Adrenal gland (tissue), 5 donors: ENCODE measurements around the gene DPM3.

Experiments used
- POLR2A ChIP-seq, 2 donors: fragments of 450-650 bp; IDR thresholded peaks; one replicate each; pipeline ENCODE4 v1.6.1; 2017; ENCODE audit warnings: antibody characterized with exemption in 2 of 2, mild to moderate bottlenecking in 2 of 2, moderate library complexity in 1 of 2
- TF ChIP-seq, protein P1 (sequence below), 6 experiments: fragments of 450-650 bp in 4 of 6; fragments of 200-600 bp in 2 of 6; sonication (generic) in 1 of 6; IDR thresholded peaks; 1 replicate in 5 of 6; 2 replicates in 1 of 6; pipeline versions ENCODE4 v1.5.1 to v1.8.0; 2016 to 2021; ENCODE audit warnings: antibody characterized with exemption in 6 of 6, mild to moderate bottlenecking in 2 of 6, moderate library complexity in 1 of 6
- donor health status: DM: no; HTN: no; CAD: no.

DNA sequence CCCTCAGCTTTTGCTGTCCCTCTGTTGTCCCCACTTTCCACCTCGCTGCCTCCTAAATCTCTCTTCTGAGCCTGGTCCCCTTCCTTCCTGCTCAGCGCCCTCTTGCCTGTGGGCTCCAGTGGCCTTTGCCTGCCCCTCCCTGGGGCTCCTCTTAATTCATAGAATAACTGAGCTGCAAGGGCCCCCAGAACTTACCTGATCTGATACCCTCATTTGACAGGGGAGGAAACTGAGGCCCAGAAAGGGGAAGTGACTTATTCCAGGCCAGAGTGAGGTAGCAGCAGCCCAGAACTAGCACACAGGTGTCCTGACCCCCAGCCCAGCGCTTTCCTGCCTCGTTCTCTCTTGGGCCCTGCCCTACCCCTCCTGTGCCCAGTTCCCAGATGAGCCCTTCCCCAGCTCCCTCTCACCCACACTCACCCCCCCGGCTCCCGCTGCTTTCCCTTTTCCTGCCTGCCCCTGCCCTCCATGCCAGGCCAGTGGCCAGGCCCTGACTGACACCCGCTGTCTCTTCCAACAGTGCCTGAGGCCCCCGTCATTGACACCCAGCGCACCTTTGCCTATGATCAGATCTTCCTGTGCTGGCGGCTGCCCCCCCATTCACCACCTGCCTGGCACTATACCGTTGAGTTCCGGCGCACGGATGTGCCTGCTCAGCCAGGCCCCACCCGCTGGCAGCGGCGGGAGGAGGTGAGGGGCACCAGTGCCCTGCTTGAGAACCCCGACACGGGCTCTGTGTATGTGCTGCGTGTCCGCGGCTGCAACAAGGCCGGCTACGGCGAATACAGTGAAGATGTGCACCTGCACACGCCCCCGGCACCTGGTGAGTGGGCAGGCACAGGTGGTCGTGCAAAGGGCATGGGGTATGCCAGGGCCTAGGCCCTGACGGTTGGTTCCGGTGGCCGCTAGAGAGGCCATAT lies 39.0 kb upstream of the DPM3 start:
- TF ChIP-seq, protein P1, sequence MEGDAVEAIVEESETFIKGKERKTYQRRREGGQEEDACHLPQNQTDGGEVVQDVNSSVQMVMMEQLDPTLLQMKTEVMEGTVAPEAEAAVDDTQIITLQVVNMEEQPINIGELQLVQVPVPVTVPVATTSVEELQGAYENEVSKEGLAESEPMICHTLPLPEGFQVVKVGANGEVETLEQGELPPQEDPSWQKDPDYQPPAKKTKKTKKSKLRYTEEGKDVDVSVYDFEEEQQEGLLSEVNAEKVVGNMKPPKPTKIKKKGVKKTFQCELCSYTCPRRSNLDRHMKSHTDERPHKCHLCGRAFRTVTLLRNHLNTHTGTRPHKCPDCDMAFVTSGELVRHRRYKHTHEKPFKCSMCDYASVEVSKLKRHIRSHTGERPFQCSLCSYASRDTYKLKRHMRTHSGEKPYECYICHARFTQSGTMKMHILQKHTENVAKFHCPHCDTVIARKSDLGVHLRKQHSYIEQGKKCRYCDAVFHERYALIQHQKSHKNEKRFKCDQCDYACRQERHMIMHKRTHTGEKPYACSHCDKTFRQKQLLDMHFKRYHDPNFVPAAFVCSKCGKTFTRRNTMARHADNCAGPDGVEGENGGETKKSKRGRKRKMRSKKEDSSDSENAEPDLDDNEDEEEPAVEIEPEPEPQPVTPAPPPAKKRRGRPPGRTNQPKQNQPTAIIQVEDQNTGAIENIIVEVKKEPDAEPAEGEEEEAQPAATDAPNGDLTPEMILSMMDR (IDR thresholded peaks at IDR 0.05): no peak
- TF ChIP-seq POLR2A (IDR thresholded peaks at IDR 0.05): no peak
